SK-N-SH (cell line): Measurements from ENCODE around the gene TESK1. TPM values are rescaled to one million over a fixed set of nuclear protein-coding genes. Genes with fewer than 3 reads are reported as not detected.
"Not testable (repeated sequence)": the region's sequence is repeated elsewhere in the genome, so short reads cannot be mapped to it uniquely, and the experiment has no call there.

Experiments used
- CTCF ChIA-PET: fragments of 300-600, 350-600 bp; formaldehyde crosslinking; extraction: SDS; loops from one replicate; lab custom pipeline; 2021; lab: Yijun Ruan, JAX
- POLR2A ChIA-PET: fragments of 350-600 bp; sonication (Branson Sonifier 250); formaldehyde crosslinking; extraction: SDS; loops from one replicate; lab custom pipeline; 2020; ENCODE audit warnings: antibody characterized with exemption, inconsistent platforms; lab: Yijun Ruan, JAX
- DNase-seq: peaks from one replicate; pipeline ENCODE4 v3.0.0; 2012
- H2AFZ ChIP-seq: fragments of 200-600 bp; sonication (generic); 2 replicates; pipeline ENCODE4 v1.8.1; 2016; ENCODE audit warnings: antibody characterized with exemption, mild to moderate bottlenecking, low read depth
- H3F3A ChIP-seq: fragments of 200-600 bp; sonication (generic); replicated peaks from 2 replicates; pipeline ENCODE3; 2016; ENCODE audit warnings: antibody characterized with exemption, mild to moderate bottlenecking; ENCODE audit not compliant: insufficient read depth
- H3K27ac ChIP-seq, 2 experiments: fragments of 200-500 bp in 1 of 2; fragments of 200-600 bp in 1 of 2; sonication (Bioruptor generic) in 1 of 2; sonication (generic), shearing (Covaris generic) in 1 of 2; 2 replicates each; pipeline versions ENCODE4 v1.5.1 to v1.6.1; 2014 to 2016; ENCODE audit warnings: low read depth in 2 of 2, inconsistent platforms in 1 of 2, low read length in 1 of 2, mild to moderate bottlenecking in 1 of 2, mixed read lengths in 1 of 2
- H3K27me3 ChIP-seq: fragments of 200-600 bp; sonication (generic), shearing (Covaris generic); 2 replicates; pipeline ENCODE4 v1.6.1; 2016; ENCODE audit warnings: mixed run types; ENCODE audit not compliant: insufficient read depth
- H3K36me3 ChIP-seq, 2 experiments: fragments of 200-500 bp in 1 of 2; fragments of 200-600 bp in 1 of 2; sonication (Bioruptor generic) in 1 of 2; sonication (generic) in 1 of 2; replicated peaks in 1 of 2; 2 replicates each; pipeline versions ENCODE3 to v1.5.1; 2014 to 2016; ENCODE audit warnings: low read length in 1 of 2, mild to moderate bottlenecking in 1 of 2; ENCODE audit not compliant: insufficient read depth in 2 of 2, control insufficient read depth in 1 of 2
- H3K4me1 ChIP-seq, 2 experiments: fragments of 200-500 bp in 1 of 2; fragments of 200-600 bp in 1 of 2; sonication (Bioruptor generic) in 1 of 2; sonication (generic), shearing (Covaris generic) in 1 of 2; 2 replicates each; pipeline versions ENCODE4 v1.5.1 to v1.6.1; 2014 to 2016; ENCODE audit warnings: low read depth in 1 of 2, low read length in 1 of 2, mixed run types in 1 of 2; ENCODE audit not compliant: insufficient read depth in 2 of 2, control insufficient read depth in 1 of 2
- H3K4me2 ChIP-seq: fragments of 200-600 bp; sonication (generic), shearing (Covaris generic); 2 replicates; pipeline ENCODE4 v1.6.1; 2017; ENCODE audit warnings: mixed run types
- H3K4me3 ChIP-seq, 2 experiments: fragments of 200-500 bp in 1 of 2; fragments of 200-600 bp in 1 of 2; sonication (Bioruptor generic) in 1 of 2; sonication (generic), shearing (Covaris generic) in 1 of 2; 2 replicates each; pipeline versions ENCODE4 v1.5.1 to v1.8.1; 2014 to 2016; ENCODE audit warnings: low read depth in 2 of 2, inconsistent platforms in 1 of 2, low read length in 1 of 2, mild to moderate bottlenecking in 1 of 2, mixed read lengths in 1 of 2, moderate library complexity in 1 of 2
- H3K79me2 ChIP-seq: fragments of 200-600 bp; sonication (generic); 2 replicates; pipeline ENCODE4 v1.8.1; 2017; ENCODE audit warnings: mild to moderate bottlenecking; ENCODE audit not compliant: insufficient read depth
- H3K9ac ChIP-seq: fragments of 200-600 bp; sonication (generic); 2 replicates; pipeline ENCODE4 v1.6.1; 2017; ENCODE audit warnings: mixed run types
- H3K9me2 ChIP-seq: fragments of 200-600 bp; sonication (generic); 2 replicates; pipeline ENCODE4 v1.6.1; 2017; ENCODE audit warnings: mixed run types
- H3K9me3 ChIP-seq: fragments of 200-600 bp; sonication (generic); 2 replicates; pipeline ENCODE4 v1.6.1; 2017; ENCODE audit warnings: mixed run types, mild to moderate bottlenecking, moderate library complexity
- H4K20me1 ChIP-seq: fragments of 200-600 bp; sonication (generic); 2 replicates; pipeline ENCODE4 v1.6.1; 2017; ENCODE audit warnings: mild to moderate bottlenecking, mixed run types; ENCODE audit not compliant: insufficient read depth
- EP300 ChIP-seq, 2 experiments: IDR thresholded peaks; 2 replicates each; pipeline versions ENCODE4 v1.4.0 to v1.6.1; 2012; ENCODE audit warnings: borderline replicate concordance in 1 of 2, low read depth in 1 of 2, low read length in 1 of 2
- EZH2phosphoT487 ChIP-seq: fragments of 200-600 bp; sonication (generic); IDR thresholded peaks from 2 replicates; pipeline ENCODE4 v1.6.1; 2017; ENCODE audit warnings: low read depth, mixed run types, mild to moderate bottlenecking, antibody characterized with exemption, moderate library complexity, borderline replicate concordance
- FOSL2 ChIP-seq: IDR thresholded peaks from 2 replicates; pipeline ENCODE4 v1.4.0; 2012; ENCODE audit warnings: low read depth, mild to moderate bottlenecking, moderate library complexity, borderline replicate concordance
- FOXM1 ChIP-seq: IDR thresholded peaks from 2 replicates; pipeline ENCODE4 v1.4.0; 2012; ENCODE audit warnings: low read depth, mild to moderate bottlenecking
- JUND ChIP-seq: IDR thresholded peaks from 2 replicates; pipeline ENCODE4 v1.4.0; 2012
- NFIC ChIP-seq: IDR thresholded peaks from 2 replicates; pipeline ENCODE4 v1.4.0; 2012; ENCODE audit warnings: borderline replicate concordance
- RAD21 ChIP-seq: IDR thresholded peaks from 2 replicates; pipeline ENCODE4 v1.6.1; 2012; ENCODE audit warnings: mild to moderate bottlenecking, low read length
- RFX5 ChIP-seq: IDR thresholded peaks from 2 replicates; pipeline ENCODE4 v1.6.1; 2012; ENCODE audit warnings: mild to moderate bottlenecking, improper control_type of control experiment, low read length
- SMC3 ChIP-seq: IDR thresholded peaks from 2 replicates; pipeline ENCODE4 v1.6.1; 2012; ENCODE audit warnings: low read depth, low read length, improper control_type of control experiment
- TCF12 ChIP-seq: IDR thresholded peaks from 2 replicates; pipeline ENCODE4 v1.4.0; 2012
- TEAD4 ChIP-seq: IDR thresholded peaks from 2 replicates; pipeline ENCODE4 v1.4.0; 2012; ENCODE audit warnings: mild to moderate bottlenecking, borderline replicate concordance; ENCODE audit not compliant: insufficient read depth
- YY1 ChIP-seq: IDR thresholded peaks from 2 replicates; pipeline ENCODE4 v1.4.0; 2012; ENCODE audit warnings: low read depth, mild to moderate bottlenecking
- WGBS: methylation state at CpG from one replicate; pipeline ENCODE4 v1.1.6; 2017; ENCODE audit warnings: low lambda C conversion rate; 5-methylcytosine and 5-hydroxymethylcytosine counted together
- polyA plus RNA-seq, 3 experiments: library from polyadenylated mRNA; depleted of rRNA; stranded (reverse); fragments of >200 nt; gene quantifications; 2 replicates each; pipeline ENCODE4 v1.2.3, GENCODE V29; 2012
- TF ChIP-seq, protein P1 (sequence below): IDR thresholded peaks from 2 replicates; pipeline ENCODE4; 2012
- TF ChIP-seq, protein P2 (sequence below): fragments of 150-350 bp; IDR thresholded peaks from 2 replicates; pipeline ENCODE4 v1.6.1; 2016; ENCODE audit warnings: mild to moderate bottlenecking, low read depth, low read length
- TF ChIP-seq, protein P3 (sequence below): IDR thresholded peaks from 2 replicates; pipeline ENCODE4 v1.4.0; 2012; ENCODE audit warnings: low read depth, borderline replicate concordance
- TF ChIP-seq, protein P4 (sequence below): IDR thresholded peaks from 2 replicates; pipeline ENCODE4 v1.4.0; 2012; ENCODE audit warnings: low read depth, borderline replicate concordance
- TF ChIP-seq, protein P5 (sequence below): IDR thresholded peaks from 2 replicates; pipeline ENCODE4 v1.4.0; 2012; ENCODE audit warnings: low read depth

The TESK1 gene
- polyA plus RNA-seq, 1 of the 3 experiments (the other 2 are of a cell fraction) = 26.0 TPM

DNA sequence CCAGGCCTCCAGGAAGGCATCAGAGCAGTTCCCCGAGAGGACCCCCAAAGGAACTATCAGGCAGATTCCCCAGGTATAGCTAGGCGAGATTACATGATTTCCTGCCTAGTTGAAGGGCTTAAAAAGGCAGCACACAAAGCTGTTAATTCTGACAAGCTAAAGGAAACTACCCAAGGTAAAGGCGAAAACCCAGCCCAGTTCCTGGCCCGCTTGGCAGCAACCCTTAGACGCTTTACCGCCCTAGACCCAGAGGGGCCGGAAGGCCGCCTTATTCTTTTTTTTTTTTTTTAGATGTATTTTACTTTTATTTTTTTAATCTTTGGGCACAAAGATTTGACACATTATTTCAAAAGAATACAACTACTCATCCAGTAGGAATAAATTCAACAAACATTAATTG, 33.7 kb downstream of the TESK1 start:
- POLR2A ChIA-PET, H3K9me2 ChIP-seq, H3K27me3 ChIP-seq, DNase-seq, H4K20me1 ChIP-seq, H3K9ac ChIP-seq, H3K4me1 ChIP-seq, H3K4me3 ChIP-seq, H3F3A ChIP-seq, H3K27ac ChIP-seq, H2AFZ ChIP-seq, H3K4me2 ChIP-seq, H3K79me2 ChIP-seq, CTCF ChIA-PET, H3K36me3 ChIP-seq, H3K9me3 ChIP-seq: not testable (repeated sequence)
- 86% methylated on average over 6 of the region's 8 CpGs for WGBS

DNA sequence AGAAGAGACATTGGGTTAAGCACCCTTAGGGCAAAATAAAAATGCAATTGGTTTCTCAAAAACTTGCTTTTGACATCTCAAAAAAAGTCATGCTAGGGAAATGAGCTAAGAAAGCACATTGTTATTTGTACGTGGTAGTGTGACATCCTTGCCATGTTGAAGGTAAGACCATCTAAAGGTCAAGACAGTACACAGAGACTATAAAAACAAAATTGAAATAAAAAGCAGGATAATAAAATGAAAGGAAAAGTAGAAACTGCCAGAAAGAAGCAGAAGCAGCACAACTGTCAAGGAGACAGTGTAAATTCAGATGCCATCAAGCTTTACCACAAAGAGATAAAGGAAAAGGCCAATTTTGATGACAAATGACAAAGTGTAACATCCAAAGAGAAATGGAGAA, 34.2 kb downstream of the TESK1 start:
- POLR2A ChIA-PET = not testable (repeated sequence)
- WGBS = 100% methylated on average over 1 of the region's 1 CpG
- CTCF ChIA-PET = interaction anchor here (1.5 kb wide), 1 partner anchor 28 kb away, joined by 5 read pairs; no protein-coding TSS in a partner anchor

DNA sequence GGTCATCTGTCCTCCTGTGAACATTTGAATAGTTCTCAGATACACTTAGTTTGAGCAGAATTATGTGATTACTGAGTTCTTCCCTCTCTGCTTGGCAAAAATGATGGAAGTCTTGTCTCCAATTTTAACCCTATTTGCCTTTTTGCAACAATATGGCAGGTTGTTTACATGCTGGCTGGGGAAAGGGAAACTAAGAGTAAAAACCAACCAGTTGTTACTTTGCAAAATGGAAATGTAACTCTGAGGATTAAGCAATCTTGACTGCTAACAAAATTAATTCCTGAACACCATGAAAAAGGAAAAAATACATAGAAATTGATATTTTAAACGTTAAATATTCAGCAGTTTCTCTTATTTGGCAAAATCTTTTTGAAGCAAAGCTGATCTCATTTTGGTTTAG, 34.6 kb downstream of the TESK1 start:
- no peak for DNase-seq

More for the DNA sequence above, 34.2 kb downstream of the TESK1 start:
- H3K9me2 ChIP-seq, DNase-seq, H3K9me3 ChIP-seq, H2AFZ ChIP-seq, H4K20me1 ChIP-seq, H3K4me1 ChIP-seq, H3K9ac ChIP-seq, H3K27me3 ChIP-seq, H3K4me2 ChIP-seq, H3K36me3 ChIP-seq, H3K27ac ChIP-seq, H3K79me2 ChIP-seq, H3F3A ChIP-seq, H3K4me3 ChIP-seq: not testable (repeated sequence)

More for the DNA sequence above, 34.6 kb downstream of the TESK1 start:
- no peaks in the 10 kb centered on the region for H3K36me3 ChIP-seq
- H3K79me2 ChIP-seq = no peaks in the 10 kb centered on the region
- 76% methylated on average over 1 of the region's 1 CpG for WGBS
- ChIA-PET CTCF (interaction anchor here (1.5 kb wide), 1 partner anchor 28 kb away, joined by 5 read pairs; no protein-coding TSS in a partner anchor), POLR2A (no interaction called here)
- H3K27ac ChIP-seq = no peak overlapping the region
- no peak overlapping the region for H3K4me2 ChIP-seq
- no peaks in the 10 kb centered on the region for H3K9me2 ChIP-seq
- H3K9ac ChIP-seq = no peak overlapping the region
- no peaks in the 10 kb centered on the region for H4K20me1 ChIP-seq
- no peak overlapping the region for H2AFZ ChIP-seq
- H3K4me3 ChIP-seq = no peak overlapping the region
- H3F3A ChIP-seq = no peaks in the 10 kb centered on the region
- no peaks in the 10 kb centered on the region for H3K27me3 ChIP-seq
- H3K9me3 ChIP-seq = no peaks in the 10 kb centered on the region
- no peaks in the 10 kb centered on the region for H3K4me1 ChIP-seq
- TF ChIP-seq JUND (no peak), EP300 (IDR thresholded peaks at IDR 0.05; ENCODE audit: borderline replicate concordance in 1 of 2, low read depth in 1 of 2, low read length in 1 of 2) (no peak), NFIC (no peak), EZH2phosphoT487 (no peak), FOSL2 (no peak), FOXM1 (no peak), RFX5 (no peak), YY1 (no peak), TEAD4 (no peak), TCF12 (no peak), RAD21 (no peak), SMC3 (no peak)
- TF ChIP-seq, protein P1, sequence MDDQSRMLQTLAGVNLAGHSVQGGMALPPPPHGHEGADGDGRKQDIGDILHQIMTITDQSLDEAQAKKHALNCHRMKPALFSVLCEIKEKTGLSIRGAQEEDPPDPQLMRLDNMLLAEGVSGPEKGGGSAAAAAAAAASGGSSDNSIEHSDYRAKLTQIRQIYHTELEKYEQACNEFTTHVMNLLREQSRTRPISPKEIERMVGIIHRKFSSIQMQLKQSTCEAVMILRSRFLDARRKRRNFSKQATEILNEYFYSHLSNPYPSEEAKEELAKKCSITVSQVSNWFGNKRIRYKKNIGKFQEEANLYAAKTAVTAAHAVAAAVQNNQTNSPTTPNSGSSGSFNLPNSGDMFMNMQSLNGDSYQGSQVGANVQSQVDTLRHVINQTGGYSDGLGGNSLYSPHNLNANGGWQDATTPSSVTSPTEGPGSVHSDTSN = no peak
- TF ChIP-seq, protein P2, sequence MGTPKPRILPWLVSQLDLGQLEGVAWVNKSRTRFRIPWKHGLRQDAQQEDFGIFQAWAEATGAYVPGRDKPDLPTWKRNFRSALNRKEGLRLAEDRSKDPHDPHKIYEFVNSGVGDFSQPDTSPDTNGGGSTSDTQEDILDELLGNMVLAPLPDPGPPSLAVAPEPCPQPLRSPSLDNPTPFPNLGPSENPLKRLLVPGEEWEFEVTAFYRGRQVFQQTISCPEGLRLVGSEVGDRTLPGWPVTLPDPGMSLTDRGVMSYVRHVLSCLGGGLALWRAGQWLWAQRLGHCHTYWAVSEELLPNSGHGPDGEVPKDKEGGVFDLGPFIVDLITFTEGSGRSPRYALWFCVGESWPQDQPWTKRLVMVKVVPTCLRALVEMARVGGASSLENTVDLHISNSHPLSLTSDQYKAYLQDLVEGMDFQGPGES = no peak
- TF ChIP-seq, protein P3, sequence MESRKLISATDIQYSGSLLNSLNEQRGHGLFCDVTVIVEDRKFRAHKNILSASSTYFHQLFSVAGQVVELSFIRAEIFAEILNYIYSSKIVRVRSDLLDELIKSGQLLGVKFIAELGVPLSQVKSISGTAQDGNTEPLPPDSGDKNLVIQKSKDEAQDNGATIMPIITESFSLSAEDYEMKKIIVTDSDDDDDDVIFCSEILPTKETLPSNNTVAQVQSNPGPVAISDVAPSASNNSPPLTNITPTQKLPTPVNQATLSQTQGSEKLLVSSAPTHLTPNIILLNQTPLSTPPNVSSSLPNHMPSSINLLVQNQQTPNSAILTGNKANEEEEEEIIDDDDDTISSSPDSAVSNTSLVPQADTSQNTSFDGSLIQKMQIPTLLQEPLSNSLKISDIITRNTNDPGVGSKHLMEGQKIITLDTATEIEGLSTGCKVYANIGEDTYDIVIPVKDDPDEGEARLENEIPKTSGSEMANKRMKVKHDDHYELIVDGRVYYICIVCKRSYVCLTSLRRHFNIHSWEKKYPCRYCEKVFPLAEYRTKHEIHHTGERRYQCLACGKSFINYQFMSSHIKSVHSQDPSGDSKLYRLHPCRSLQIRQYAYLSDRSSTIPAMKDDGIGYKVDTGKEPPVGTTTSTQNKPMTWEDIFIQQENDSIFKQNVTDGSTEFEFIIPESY = no peak
- TF ChIP-seq, protein P4, sequence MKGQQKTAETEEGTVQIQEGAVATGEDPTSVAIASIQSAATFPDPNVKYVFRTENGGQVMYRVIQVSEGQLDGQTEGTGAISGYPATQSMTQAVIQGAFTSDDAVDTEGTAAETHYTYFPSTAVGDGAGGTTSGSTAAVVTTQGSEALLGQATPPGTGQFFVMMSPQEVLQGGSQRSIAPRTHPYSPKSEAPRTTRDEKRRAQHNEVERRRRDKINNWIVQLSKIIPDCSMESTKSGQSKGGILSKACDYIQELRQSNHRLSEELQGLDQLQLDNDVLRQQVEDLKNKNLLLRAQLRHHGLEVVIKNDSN = no peak
- TF ChIP-seq, protein P5, sequence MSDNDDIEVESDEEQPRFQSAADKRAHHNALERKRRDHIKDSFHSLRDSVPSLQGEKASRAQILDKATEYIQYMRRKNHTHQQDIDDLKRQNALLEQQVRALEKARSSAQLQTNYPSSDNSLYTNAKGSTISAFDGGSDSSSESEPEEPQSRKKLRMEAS = no peak
